ENCODE measurements around the gene TBR1.

DNA sequence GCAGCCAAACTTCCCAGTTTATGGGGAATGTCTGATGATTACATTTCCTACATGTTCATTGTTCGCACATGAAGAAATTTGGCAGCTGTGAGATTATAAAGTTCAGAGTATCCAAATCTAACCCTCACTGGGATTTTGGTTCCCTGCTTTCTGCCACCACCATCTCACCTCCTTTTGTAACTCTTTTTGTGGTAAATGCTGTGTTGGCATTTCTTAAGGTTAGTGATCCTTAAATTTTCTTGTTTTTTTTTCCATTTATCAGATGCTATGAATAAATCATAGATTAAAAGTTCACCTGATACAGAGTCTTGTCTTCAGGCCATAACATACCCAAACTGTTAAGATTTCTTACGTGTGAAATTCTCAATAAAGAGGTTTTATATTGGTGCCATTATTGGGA, 8.5 kb upstream of the TBR1 start:
- no peak for TF ChIP-seq EZH2phosphoT487 (IDR thresholded peaks at IDR 0.05; ENCODE audit: insufficient read depth, low read depth)
- TF ChIP-seq EZH2 (IDR thresholded peaks at IDR 0.05; ENCODE audit: insufficient read depth, poor library complexity, severe bottlenecking) = no peak
